CMK (cell line): ENCODE measurements around the gene COG4.

ENCODE experiments used
- DNase-seq: peaks from one replicate; pipeline ENCODE4 v3.0.0-alpha.2; 2010; ENCODE audit warnings: low read depth

Gene COG4

DNA sequence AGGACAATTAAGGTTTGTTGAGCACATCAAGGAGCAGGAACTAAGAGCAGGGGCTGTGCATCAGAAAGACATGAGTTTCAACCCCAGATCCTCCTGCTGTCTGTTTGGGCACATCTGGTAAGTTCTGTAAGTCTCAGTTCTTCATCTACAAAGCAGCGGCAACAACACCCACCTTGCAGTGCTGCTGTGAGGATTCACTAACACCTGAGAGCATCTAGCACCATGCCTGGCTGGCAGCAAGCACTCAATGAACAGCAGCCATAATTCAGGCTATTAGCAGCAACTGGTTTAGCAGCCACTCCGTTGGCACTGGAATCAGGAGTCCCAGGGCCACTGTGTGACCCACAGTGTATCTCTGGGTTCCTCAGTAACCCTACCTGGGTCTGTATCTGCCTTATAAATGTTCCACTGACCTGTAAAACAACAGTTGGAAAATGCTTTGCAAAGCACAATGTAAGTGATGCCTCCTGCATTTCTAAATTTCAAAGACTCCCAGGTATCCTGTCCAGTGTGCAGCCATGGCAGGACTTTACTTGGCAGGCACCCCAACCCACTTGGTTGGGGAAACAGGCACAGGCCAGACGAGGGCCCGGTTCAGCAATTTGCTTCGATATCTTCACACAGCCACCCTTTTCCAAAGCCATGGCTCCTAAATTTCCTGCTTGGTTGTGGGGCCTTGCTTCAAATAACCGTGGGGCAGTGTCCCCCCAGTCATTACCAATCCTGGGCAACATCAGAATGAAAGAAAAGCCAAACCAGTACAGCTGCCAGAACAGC lies 88.7 kb downstream of the COG4 start:
- DNase-seq = no peak

DNA sequence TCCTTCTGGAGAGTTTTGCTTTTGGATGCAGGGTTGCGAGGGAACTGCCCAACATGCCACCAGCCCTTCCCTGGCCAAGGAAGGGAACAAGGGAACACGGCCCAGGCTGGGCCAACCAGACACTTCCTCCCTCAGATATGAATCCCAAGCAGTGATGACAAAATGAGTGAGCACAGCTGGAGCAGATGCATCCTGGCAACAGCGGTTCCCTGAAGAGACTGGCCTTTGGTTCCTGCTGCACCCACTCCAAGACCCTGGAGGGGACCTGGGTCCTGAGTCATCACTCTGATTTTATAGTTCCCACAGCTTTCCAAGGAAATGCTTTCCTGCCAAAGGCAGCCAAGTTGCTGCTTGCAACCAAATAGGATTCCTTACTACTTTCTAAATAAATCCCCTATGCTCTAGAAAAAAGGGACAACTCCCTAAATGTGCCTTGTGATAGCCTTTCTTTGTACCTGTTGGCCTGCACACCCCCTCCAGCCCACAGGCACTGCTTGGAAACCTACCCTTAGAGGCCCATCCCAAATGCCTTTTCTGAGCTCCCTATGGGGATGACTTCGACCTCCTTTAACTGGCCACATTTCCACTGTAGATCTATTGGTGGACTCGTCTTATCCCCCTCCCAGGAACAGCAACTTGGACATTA lies 89.8 kb downstream of the COG4 start:
- DNase-seq = no peak

DNA sequence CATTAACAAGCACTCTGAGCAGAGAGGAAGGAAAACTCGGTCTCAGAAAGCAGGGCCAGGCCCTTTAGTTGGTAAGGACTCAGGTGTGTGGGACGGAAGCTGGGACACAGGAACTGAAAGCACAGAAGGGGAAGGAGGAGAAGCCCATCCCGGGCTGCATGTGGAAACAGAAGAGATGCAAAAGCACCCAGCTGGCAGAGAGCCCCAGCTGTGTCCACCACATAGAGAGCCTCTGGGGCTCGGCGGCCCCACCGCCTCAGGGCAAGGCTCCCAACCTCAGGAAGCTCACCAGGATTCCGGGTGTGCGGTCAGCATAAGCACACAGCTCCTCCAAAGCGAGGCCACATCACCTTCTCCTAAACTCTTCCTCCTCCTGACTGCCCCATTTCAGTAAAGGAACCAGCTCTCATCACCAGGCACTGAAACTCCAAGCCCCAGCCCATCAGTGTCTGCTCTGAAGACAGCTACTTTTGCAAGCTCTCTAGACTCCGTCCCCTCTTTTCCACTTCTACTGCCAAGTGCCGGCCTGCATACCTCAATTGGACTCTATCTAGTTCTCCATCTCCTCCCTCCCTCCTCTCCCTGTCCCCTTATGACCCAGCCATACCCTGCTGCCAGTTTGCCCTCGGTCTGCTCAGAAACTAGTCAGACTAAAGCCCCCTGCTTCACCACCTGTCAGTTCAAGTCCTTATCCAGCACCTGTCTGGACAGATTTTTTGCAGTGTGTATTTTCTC lies 90.5 kb downstream of the COG4 start:
- no peak for DNase-seq

DNA sequence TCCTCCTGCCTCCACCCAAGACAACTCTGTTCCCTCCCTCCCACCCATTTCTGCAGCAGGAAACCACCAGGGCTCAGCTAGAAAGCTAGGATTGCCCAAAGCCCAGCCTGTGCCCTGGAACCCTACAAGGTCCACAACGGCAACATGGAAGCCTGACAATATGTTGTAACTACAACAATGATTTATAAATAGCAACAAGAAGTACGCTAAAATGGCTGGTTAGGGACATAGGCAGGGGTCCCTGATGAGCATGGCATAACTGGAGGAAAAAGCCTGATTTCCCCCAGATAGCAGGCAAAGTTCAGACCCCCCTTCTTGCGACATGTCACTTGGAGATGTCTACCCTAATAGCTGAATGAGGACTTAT lies 91.0 kb downstream of the COG4 start:
- no peak for DNase-seq

DNA sequence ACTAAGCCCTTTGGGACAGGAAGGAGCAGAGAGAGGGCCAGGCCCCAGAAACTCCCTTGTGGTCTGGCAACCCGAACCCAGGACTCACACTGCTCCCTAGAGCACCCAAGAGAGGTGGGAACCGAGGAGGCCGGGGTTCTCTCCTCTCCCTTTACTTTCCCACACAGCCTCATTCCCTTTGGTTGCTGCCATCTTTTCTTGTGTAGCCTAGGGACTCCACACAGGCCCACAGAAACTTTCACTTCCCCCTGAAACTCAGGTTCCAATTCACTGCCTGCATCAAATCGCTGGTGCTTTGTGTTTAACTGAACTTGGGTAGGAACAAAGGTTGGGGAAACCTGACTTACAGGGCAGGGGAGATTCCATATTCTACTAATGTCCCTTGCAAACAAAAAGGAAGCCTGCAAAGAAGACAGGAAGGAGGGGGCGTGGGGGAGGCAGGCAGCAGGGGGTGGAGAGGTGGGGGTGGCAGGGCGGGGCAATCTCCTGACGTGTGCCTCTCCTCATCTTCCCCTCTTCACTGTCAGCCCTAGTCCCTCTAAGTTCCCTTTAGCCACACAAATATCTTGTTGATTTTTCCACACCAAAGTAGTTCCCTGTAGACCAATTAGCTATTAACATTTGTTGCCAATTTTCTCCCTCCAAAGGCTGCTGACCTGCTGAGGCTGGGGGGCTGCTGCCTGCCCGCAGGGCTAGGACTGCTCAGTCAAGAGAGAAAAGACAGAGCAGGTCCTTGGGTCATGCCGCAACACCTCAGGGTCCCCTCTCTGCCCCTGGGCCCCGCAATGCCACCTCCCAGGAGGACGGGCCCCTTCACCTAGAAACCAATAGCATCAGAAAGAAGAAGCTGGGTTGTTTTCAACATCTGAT lies 92.5 kb downstream of the COG4 start:
- no peak for DNase-seq
